HG02970 (cell line): ENCODE data around the gene HNRNPC.
"Not testable (repeated sequence)": the region's sequence is repeated elsewhere in the genome, so short reads cannot be mapped to it uniquely, and the experiment has no call there.

Experiments
- ATAC-seq: cut with Tn5 transposase; IDR thresholded peaks from one replicate; pipeline ENCODE4 v1.9.1; 2021; ENCODE audit warnings: mild to moderate bottlenecking, moderate library complexity, moderate number of reproducible peaks; ENCODE audit not compliant: unreplicated experiment, low FRiP score

Gene HNRNPC

DNA sequence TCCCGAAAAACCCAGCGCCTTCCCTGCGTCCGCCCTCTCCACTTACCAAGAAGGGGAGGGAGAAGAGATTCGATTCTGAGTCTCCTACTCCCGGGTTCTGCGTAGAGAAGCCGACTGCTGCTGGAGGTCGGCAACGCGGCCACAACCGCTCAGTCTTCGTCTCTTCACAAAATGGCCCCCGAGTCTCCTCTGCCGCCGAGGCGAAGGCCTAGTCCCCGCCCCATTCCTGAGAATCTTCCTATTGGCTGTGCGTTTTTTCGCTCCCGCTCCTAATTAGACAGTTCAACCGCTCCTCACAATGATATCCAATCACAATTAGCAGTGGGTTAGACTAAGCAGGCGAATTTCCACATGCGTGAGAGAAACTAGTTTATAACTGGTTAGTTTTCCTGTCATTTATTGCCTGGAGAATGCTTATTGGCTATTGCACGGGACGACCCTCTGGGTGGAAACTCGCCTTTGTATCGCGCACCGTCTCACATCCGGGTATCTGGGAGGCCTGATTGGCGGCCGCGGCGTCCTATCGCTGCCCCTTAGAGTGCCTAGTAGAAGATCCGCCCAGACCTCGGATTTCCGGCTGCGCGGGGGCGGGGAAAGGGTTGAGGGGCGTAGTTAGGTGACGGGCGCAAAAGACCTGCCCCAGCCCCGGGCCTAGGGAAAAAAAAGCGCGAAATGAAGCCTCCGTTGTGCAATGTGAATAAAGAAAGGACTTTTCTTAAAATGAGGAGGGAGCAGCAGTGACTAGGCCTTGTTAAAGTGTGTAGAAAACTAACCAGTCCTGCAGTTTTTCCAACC is at the start of gene HNRNPC:
TSS of gene HNRNPC (minus strand) at position 191 of the 795 bp plus-strand sequence. CDS start 35,249 bp downstream, outside the sequence.
- peak; percentile 94 for ATAC-seq

DNA sequence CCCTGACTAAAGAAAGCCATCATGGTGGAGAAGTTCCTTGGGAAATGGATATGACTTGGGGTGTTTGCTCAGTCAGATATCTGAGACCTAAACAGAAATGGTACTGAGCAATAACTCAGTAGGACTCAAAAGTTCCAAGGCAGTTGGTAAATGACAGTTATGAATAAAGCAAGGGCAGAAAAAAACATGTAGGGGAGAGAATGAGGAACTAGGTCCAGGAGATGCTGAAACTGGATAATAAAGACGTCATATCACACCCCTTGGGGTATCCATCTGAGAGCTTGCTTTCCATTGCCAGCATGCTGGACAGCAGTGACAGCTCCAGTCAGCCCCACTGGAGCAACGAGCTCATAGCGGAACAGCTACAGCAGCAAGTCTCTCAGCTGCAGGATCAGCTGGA is 48.2 kb upstream of the HNRNPC start:
- ATAC-seq, result no peak

DNA sequence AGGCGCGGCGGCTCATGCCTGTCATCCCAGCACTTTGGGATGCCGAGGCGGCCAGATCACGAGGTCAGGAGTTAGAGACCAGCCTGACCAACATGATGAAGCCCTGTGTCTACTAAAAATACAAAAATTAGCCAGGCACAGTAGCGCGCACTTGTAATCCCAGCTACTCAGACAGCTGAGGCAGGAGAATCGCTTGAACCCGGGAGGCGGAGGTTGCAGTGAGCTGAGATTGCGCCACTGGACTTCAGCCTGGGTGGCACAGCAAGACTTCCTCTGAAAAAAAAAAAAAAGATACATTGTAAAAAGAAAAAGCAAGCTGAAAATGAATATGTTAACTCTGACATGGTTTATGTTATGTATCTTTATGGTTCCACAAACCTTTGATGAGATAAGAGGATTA is 44.3 kb upstream of the HNRNPC start:
- ATAC-seq, result no peak

DNA sequence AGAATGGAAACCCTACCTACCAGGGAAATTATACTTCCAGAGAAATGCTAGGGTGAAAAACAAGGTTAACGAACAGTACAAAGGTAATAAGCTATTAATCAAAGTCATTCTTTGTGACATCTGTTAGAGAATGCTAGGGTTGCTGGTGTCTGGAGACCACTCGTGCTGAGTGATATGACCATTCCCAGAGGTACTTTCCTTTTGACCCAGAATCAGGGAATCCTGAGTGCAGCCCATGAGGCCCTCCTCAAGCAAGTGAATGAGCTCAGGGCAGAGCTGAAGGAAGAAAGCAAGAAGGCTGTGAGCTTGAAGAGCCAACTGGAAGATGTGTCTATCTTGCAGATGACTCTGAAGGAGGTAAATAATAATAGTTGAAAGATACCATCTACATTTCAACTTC is 42.4 kb upstream of the HNRNPC start:
- ATAC-seq, result no peak

DNA sequence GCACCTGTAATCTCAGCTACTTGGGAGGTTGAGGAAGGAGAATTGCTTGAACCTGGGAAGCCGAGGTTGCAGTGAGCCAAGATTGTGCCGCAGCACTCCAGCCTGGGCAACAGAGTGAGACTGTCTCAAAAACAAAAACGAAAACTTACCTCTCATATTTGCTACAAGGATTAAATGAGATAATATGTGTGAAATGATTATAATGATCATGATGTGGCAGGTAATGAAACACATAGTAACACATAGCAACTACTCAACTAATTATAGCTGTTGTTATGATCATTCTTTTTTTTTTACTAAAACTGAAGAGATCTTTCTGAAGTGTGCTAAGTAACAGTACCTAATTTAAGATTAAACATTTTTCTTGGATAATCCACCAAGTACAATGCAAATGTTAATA is 40.7 kb upstream of the HNRNPC start:
- no peak for ATAC-seq

DNA sequence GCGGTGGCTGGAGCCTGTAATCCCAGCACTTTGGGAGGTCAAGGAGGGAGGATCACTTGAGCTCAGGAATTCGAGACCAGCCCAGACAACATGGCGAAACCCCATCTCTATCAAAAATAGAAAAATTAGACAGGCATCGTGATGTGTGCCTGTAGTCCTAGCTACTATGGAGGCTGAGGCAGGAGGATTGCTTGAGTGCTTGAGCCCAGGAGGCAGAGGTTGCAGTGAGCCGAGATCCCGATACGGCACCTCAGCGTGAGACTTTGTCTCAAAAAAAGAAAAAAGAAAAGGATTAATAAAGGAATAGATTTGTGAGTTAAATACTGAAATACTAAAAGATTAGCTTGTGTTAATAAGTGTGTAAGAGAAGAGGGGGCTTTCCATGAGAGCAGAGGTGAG is 40.0 kb upstream of the HNRNPC start:
- no peak for ATAC-seq

DNA sequence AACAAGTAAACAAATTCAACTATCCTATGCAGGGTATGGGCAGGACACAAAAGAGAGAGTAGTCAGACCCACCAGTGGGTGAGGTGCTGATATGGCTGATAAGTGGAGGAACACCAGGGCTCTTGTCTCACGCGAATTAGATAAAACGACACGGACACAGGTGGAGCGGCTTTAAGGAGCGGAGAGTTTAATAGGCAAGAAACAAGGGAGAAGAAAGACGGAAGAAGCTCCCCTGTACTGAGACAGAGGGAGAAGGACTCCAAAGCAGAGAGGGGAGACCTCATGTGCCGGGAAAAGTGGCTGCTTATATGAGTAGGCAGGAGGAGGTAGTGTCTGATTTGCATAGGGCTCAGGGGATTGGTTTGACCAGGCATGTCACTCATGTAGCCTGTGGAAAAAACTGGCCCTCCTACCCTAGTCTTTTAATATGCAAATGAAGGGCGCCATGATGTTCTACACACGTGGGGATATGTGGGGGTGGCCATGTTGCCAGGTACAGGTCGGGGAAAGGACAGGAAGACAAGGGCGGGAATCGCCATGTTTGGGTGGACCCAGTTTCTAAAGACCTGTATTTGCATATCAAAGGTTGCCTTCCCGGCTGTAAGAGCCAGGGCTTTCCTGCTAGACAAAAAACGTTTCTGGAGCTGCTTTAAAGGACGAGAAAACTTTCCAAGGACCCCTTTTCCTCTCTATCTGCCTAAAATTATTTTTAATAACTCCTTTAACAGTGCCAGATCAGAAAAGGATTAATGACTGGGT is 39.4 kb upstream of the HNRNPC start:
- peak; percentile 65 for ATAC-seq

DNA sequence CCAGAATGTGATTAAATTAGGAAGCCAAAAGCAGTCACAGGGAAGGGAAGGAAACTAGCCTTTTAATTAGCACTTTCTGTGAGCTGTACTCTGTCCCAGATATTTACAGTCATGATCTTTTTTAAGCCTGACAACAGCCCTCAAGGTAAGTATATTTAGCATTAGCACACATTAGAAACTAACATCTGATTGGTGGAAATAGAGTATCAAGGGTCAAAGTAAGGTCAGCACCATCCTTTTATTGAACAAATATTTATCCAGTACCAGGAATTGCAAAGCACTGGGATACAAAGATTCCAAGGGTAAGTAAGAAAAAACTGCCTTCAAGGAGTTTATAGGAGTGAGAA is 38.9 kb upstream of the HNRNPC start:
- peak; percentile 21 for ATAC-seq

DNA sequence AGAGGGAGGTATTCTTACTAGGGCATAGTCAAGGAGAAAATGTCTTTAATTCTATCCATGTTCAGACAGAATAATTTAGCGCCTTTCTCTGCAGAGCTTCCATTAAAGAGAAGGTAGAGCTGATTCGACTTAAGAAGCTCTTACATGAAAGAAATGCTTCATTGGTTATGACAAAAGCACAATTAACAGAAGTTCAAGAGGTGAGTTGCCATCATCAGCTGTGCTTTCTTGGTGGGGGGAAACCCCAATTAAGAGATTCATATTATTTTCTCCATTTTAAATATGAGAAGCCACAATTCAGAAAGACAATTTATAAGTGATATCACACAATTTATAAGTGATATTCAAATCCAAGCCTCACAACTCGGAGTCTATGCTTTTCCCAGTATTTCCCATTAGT is 38.4 kb upstream of the HNRNPC start:
- no peak for ATAC-seq

DNA sequence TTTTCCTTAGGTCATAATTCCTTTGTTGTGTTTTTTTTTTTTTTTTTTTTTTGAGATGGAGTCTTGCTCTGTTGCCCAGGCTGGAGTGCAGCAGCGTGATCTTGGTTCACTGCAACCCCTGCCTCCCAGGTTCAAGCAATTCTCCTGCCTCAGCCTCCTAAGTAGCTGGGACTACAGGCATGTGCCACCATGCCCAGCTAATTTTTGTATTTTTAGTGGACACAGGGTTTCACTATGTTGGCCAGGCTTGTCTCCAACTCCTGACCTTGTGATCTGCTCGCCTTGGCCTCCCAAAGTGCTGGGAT is 33.5 kb upstream of the HNRNPC start:
- ATAC-seq, result not testable (repeated sequence)

DNA sequence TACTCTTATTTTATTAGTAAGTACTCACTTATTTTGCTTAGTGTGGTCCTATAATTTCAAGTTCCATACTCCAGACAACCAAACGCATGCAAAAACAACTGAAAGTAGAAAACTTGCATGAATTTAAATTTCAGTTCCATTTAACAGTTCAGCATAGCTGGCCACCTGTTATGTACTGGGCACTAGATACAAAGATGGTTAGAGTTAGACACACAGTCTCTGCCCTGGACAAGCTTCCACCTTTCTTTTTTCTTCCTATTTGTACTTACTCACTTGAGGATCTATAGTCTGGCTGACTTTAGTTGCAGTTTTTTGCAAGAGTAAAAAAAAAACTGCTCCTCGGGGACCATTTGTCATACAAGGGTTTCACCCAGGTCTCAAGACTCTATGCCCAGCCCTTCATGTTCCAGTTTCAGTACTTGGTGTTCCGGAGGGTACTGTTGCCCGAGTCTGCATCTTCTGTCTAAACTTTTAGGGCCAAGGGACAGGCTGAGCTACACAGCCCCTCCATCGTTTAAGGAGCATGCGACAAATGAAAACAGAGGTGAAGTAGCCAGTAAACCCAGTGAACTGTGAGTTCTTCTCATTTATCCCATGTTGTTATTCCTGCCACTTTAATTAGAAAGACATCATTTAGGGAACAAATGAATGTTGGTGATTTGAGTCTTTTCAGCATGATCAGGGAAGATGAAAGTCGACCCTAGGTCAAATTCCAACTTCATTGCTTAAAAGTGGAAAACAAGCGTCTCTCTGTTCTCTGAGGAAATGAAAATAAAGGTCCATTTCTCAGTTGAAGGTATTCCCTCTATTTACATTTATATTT is 33.0 kb upstream of the HNRNPC start:
- no peak for ATAC-seq

DNA sequence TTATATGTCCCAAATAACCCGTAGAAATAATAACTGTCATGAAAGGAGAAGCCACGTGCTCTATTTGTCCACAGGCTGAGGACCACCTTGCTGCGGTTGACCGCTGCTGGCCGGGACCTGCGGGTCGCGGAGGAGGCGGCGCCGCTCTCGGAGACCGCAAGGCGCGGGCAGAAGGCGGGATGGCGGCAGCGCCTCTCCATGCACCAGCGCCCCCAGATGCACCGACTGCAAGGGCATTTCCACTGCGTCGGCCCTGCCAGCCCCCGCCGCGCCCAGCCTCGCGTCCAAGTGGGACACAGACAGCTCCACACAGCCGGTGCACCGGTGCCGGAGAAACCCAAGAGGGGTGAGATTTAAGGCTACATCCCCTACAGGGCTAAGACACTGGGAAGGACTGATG is 31.6 kb upstream of the HNRNPC start:
- ATAC-seq, result no peak

DNA sequence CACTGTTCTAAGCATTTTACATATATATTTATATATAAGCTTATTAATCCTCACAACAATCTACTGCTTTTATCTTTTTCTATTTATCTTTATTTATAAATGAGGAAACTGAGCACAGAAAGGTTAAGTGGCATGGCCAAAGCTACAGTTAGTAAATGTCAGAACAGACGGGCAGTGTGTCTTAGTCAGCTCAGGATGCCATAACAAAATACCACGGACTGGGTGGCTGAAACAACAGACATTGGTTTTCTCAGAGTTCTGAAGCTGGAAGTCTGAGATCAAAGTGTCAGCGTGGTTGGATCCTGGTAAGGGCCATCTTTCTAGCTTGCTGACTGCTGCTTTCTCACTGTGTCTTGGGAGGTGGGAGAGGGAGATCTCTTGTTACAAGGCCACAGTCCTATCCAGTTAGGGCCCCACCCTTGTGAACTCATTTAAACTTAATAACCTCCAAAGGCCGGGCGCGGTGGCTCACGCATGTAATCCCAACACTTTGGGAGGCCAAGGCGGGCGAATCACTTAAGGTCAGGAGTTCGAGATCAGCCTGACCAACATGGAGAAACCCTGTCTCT is 30.4 kb upstream of the HNRNPC start:
- ATAC-seq, result no peak

DNA sequence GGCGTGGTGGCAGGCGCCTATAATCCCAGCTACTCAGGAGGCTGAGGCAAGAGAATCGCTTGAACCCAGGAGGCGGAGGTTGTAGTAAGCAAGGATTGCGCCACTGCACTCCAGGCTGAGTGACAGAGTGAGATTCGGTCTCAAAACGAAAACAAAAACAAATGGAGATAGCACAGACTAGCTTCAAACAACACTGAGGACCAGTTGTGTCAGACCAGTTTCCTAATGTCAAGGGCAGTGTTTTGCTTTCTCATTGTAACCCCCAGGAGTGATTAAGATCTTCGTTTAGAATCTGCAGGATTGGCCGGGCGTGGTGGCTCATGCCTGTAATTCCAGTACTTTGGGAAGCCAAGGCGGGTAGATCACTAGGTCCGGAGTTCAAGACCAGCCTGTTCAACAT is 29.1 kb upstream of the HNRNPC start:
- ATAC-seq, result no peak

DNA sequence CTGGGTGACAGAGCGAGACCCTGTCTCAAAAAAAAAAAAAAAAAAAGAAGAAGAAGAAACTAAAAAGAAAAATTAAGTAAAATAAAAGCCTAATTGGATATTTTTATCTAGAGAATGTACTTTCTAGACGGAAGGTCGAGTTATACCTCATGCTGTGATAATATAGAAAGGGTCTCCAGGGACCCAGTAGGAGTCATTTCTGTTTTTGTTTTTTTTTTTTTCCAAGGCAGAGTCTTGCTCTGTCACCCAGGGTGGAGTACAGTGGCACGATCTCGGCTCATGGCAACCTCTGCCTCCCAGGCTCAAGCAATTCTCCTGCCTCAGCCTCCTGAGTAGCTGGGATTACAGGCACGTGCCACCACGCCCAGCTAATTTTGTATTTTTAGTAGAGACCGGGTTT is 24.8 kb upstream of the HNRNPC start:
- not testable (repeated sequence) for ATAC-seq

DNA sequence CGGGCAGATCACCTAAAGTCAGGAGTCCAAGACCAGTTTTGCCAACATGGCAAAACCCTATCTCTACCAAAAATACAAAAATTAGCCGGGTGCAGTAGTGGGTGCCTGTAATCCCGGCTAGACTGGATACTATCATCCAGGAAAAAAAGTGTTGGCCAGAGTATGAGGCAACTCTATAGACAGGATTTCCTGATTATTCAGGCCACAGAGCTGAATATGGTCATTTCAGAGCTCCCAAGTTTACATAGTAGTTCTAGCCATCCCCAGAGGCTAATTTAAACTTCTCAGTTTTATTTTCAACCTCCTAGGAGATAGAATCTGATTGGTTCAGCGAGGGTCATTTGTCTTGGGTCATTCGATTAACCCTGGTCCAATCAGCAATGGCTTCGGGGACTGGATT is 17.9 kb upstream of the HNRNPC start:
- ATAC-seq, result no peak

DNA sequence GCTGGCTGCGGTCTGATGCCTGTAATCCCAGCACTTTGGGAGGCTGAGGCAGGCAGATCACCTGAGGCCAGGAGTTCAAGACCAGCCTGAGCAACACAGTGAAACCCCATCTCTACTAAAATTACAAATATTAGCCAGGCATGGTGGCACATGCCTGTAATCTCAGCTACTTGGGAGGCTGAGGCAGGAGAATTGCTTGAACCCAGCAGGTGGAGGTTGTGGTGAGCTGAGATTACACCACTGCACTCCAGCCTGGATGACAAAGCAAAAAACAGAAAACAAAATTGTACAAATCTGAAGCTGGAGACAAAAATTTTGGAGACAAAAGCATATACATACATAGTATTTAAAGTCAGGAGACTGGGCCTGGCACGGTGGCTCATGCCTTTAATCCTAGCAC is 17.3 kb upstream of the HNRNPC start:
- not testable (repeated sequence) for ATAC-seq

DNA sequence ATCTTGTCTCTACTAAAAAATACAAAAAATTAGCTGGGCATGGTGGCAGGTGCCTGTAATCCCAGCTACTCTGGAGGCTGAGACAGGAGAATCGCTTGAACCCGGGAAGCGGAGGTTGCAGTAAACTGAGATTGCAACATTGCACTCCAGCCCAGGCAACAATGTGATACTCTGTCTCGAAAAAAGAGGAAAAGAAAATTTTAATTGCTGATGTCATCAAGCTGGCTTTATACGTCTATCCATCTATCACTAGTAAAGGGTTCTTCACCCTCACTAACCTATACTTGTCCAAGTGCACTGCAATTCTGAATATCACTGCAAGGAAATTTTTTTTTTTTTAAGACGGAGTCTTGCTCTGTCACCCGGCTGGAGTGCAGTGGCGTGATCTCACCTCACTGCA is 12.7 kb upstream of the HNRNPC start:
- ATAC-seq, result not testable (repeated sequence)

DNA sequence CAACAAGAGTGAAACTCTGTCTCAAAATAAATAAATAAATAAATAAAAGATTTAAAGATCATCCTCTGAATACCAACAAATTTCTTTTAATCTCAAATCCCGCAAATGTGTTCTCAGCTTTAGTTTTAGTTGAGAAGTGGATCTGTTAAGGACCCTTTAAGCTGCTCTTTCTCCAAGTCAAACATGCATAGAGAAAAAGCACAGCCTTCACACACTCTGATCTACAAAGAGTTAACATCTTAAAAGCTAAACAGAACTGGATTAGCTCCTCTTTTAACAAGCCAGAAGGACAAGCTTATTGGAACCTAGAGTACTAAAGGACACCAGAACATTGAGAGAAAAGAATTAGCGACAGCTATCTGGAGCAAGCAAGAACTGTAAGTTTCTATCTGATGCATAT is 10.5 kb upstream of the HNRNPC start, which contains the start of gene RPGRIP1:
TSS of gene RPGRIP1 (plus strand) at position 301 of the 400 bp plus-strand sequence. CDS start 7,894 bp downstream, outside the sequence.
- no peak for ATAC-seq

DNA sequence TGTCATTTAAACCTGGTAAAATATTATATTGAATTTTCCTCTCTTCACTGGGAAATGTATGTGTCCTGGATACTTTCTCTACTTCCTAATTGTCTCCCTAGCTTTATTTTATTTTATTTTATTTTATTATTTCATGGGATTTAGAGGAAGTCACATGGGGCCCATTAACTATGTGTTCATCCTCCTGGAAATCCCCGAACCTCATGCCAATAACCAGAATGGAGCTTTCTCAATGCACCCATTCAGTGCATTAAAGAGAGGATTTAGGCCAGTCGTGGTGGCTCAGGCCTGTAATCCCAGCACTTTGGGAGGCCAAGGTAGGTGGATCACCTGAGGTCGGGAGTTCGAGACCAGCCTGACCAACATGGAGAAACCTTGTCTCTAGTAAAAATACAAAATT is 9.4 kb upstream of the HNRNPC start:
- no peak for ATAC-seq
